Neuronal stem cell (in vitro differentiated cells): ENCODE measurements around the gene SMYD3.
A peak's percentile ranks its signal among the peaks of the same experiment; 100 is the strongest.

ENCODE experiments used
- DNase-seq: peaks from one replicate; pipeline ENCODE4 v3.0.0-alpha.2; 2013; ENCODE audit warnings: low spot score
- H2AFZ ChIP-seq: one replicate; pipeline ENCODE4 v1.6.1; 2013; ENCODE audit warnings: mild to moderate bottlenecking, low read length, inconsistent platforms
- H2AK5ac ChIP-seq: 2 replicates; pipeline ENCODE4 v1.6.1; 2013; ENCODE audit warnings: low read depth, mild to moderate bottlenecking, inconsistent platforms, low read length, moderate library complexity, mixed read lengths
- H2BK120ac ChIP-seq: 2 replicates; pipeline ENCODE4 v1.6.1; 2013; ENCODE audit warnings: low read depth, mild to moderate bottlenecking, inconsistent platforms, low read length, moderate library complexity, mixed read lengths
- H2BK12ac ChIP-seq: one replicate; pipeline ENCODE4 v1.6.1; 2013; ENCODE audit warnings: low read length, inconsistent platforms
- H2BK15ac ChIP-seq: 2 replicates; pipeline ENCODE4 v1.6.1; 2013; ENCODE audit warnings: mild to moderate bottlenecking, low read length, inconsistent platforms, mixed read lengths
- H2BK5ac ChIP-seq: one replicate; pipeline ENCODE4 v1.6.1; 2013; ENCODE audit warnings: inconsistent platforms, mild to moderate bottlenecking, low read length, moderate library complexity
- H3K14ac ChIP-seq: one replicate; pipeline ENCODE4 v1.6.1; 2013; ENCODE audit warnings: low read length, inconsistent platforms
- H3K18ac ChIP-seq: 2 replicates; pipeline ENCODE4 v1.6.1; 2013; ENCODE audit warnings: low read length, inconsistent platforms
- H3K23ac ChIP-seq: 2 replicates; pipeline ENCODE4 v1.6.1; 2013; ENCODE audit warnings: low read depth, mild to moderate bottlenecking, mixed read lengths, low read length, inconsistent platforms; ENCODE audit not compliant: poor library complexity
- H3K27ac ChIP-seq: replicated peaks from 3 replicates; pipeline ENCODE4 v1.5.1; 2013; ENCODE audit warnings: low read length, inconsistent platforms
- H3K27me3 ChIP-seq, 3 experiments: 2 replicates each; pipeline ENCODE4 v1.6.1; 2013; ENCODE audit warnings: low read length in 3 of 3, mild to moderate bottlenecking in 2 of 3, inconsistent platforms in 1 of 3, low read depth in 1 of 3, mixed read lengths in 1 of 3, moderate library complexity in 1 of 3; ENCODE audit not compliant: control insufficient read depth in 3 of 3, insufficient read depth in 3 of 3
- H3K36me3 ChIP-seq, 2 donors: replicated peaks in 1 of 2; 2 replicates each; pipeline ENCODE4 v1.6.1; 2013; ENCODE audit warnings: low read length in 2 of 2; ENCODE audit not compliant: control insufficient read depth in 2 of 2, insufficient read depth in 2 of 2
- H3K4ac ChIP-seq: 2 replicates; pipeline ENCODE4 v1.6.1; 2013; ENCODE audit warnings: inconsistent platforms, mild to moderate bottlenecking, low read length, moderate library complexity
- H3K4me1 ChIP-seq, 2 donors: 1 replicate in 1 of 2; 2 replicates in 1 of 2; pipeline ENCODE4 v1.6.1; 2013; ENCODE audit warnings: low read length in 2 of 2, low read depth in 1 of 2; ENCODE audit not compliant: control insufficient read depth in 2 of 2, insufficient read depth in 1 of 2
- H3K4me2 ChIP-seq: one replicate; pipeline ENCODE4 v1.6.1; 2013; ENCODE audit warnings: mild to moderate bottlenecking, low read length, inconsistent platforms; ENCODE audit not compliant: insufficient read depth, poor library complexity, severe bottlenecking
- H3K4me3 ChIP-seq, 2 donors: 2 replicates each; pipeline ENCODE4 v1.5.1; 2013; ENCODE audit warnings: low read length in 2 of 2, mild to moderate bottlenecking in 2 of 2, inconsistent platforms in 1 of 2, moderate library complexity in 1 of 2
- H3K79me1 ChIP-seq: one replicate; pipeline ENCODE4 v1.6.1; 2013; ENCODE audit warnings: low read depth, mild to moderate bottlenecking, inconsistent platforms, low read length, moderate library complexity
- H3K9ac ChIP-seq: one replicate; pipeline ENCODE4 v1.6.1; 2013; ENCODE audit warnings: mild to moderate bottlenecking, low read depth, low read length, inconsistent platforms; ENCODE audit not compliant: poor library complexity
- H3K9me3 ChIP-seq, 2 donors: replicated peaks in 1 of 2; 2 replicates each; pipeline versions ENCODE3 to v1.6.1; 2013; ENCODE audit warnings: low read length in 2 of 2, mild to moderate bottlenecking in 2 of 2, inconsistent platforms in 1 of 2, low read depth in 1 of 2, mixed read lengths in 1 of 2, moderate library complexity in 1 of 2; ENCODE audit not compliant: control insufficient read depth in 2 of 2, insufficient read depth in 1 of 2
- H4K8ac ChIP-seq: one replicate; pipeline ENCODE4 v1.6.1; 2013; ENCODE audit warnings: low read depth, mild to moderate bottlenecking, inconsistent platforms, low read length, moderate library complexity
- H4K91ac ChIP-seq: one replicate; pipeline ENCODE4 v1.6.1; 2013; ENCODE audit warnings: low read length, low read depth, mild to moderate bottlenecking, inconsistent platforms; ENCODE audit not compliant: poor library complexity
- WGBS, 2 donors: extraction: QIAGEN DNeasy Blood & Tissue Kit; methylation state at CpG; one replicate each; pipeline ENCODE4 v1.1.7; 2013; ENCODE audit warnings: missing lambda C conversion rate in 2 of 2, mixed read lengths in 1 of 2; ENCODE audit not compliant: insufficient read length in 2 of 2, insufficient replicate concordance in 1 of 2; ENCODE audit errors: extremely low coverage in 2 of 2; 5-methylcytosine and 5-hydroxymethylcytosine counted together

Gene SMYD3

GRCh38 chr1:246384616-246385015 lies 122.5 kb downstream of the SMYD3 start:
- Histone ChIP-seq H2BK15ac (no peak overlapping the region), H2AFZ (no peak overlapping the region), H3K36me3 (no peaks in the 10 kb centered on the region), H4K8ac (no peak overlapping the region), H3K27ac (no peak overlapping the region), H3K14ac (no peak overlapping the region), H3K79me1 (peaks cover 2% of the 10 kb centered on the region), H3K4me3 (no peak overlapping the region), H3K18ac (no peak overlapping the region), H3K23ac (no peak overlapping the region), H3K27me3 (no peaks in the 10 kb centered on the region), H3K9me3 (no peaks in the 10 kb centered on the region), H2BK120ac (no peak overlapping the region), H4K91ac (no peak overlapping the region), H3K9ac (no peak overlapping the region), H3K4me2 (no peak overlapping the region), H2BK5ac (no peak overlapping the region), H3K4me1 (no peaks in the 10 kb centered on the region), H2AK5ac (no peak overlapping the region), H3K4ac (no peak overlapping the region), H2BK12ac (no peak overlapping the region)
- no peak for DNase-seq
- WGBS, 2 donors, result no CpG with 5 or more reads among the region's 4 CpGs

- Histone ChIP-seq H3K4ac (no peak overlapping the region), H2BK12ac (no peak overlapping the region)
- no peak for DNase-seq
Observed at GRCh38 chr1:246383791-246384190, 123.3 kb downstream of the SMYD3 start.

DNA sequence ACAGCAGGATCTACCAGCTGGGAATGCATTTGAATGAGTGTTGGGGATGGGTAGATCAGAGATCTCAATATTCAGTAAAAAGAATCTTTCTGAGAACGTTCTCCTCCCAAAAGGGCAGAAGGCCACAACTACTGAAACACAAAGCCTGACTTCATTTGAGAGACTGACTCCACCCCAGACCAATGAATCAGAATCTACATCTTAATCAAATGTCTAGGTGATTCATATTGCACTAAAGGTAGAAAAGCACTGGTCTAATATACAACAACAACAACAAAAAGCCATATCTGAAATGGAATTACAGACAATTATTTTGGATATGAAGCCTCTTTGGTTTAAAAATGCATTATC lies 123.9 kb downstream of the SMYD3 start:
- no peak overlapping the region for H3K4ac ChIP-seq
- no peak overlapping the region for H2BK12ac ChIP-seq
- no peak overlapping the region for H3K4me3 ChIP-seq
- no peaks in the 10 kb centered on the region for H3K9me3 ChIP-seq
- H3K79me1 ChIP-seq, result peaks cover 2% of the 10 kb centered on the region
- H3K27ac ChIP-seq, result no peak overlapping the region
- no peaks in the 10 kb centered on the region for H3K36me3 ChIP-seq
- no peak overlapping the region for H3K9ac ChIP-seq
- H3K27me3 ChIP-seq, result no peaks in the 10 kb centered on the region
- no peak overlapping the region for H2AFZ ChIP-seq
- H2BK15ac ChIP-seq, result no peak overlapping the region
- H3K4me2 ChIP-seq, result no peak overlapping the region
- no peak overlapping the region for H3K14ac ChIP-seq
- H3K4me1 ChIP-seq, result no peaks in the 10 kb centered on the region
- no peak overlapping the region for H4K91ac ChIP-seq
- no CpG with 5 or more reads among the region's 1 CpG for WGBS, 2 donors
- H2AK5ac ChIP-seq, result peak overlapping the region; percentile 31
- no peak for DNase-seq
- H3K23ac ChIP-seq, result no peak overlapping the region
- no peak overlapping the region for H3K18ac ChIP-seq
- no peak overlapping the region for H4K8ac ChIP-seq
- H2BK120ac ChIP-seq, result no peak overlapping the region
- H2BK5ac ChIP-seq, result peak overlapping the region; percentile 68

More at GRCh38 chr1:246383791-246384190, 123.3 kb downstream of the SMYD3 start:
- Histone ChIP-seq H3K79me1 (peaks cover 2% of the 10 kb centered on the region), H3K18ac (no peak overlapping the region), H3K36me3 (no peaks in the 10 kb centered on the region), H2AK5ac (no peak overlapping the region), H3K9ac (no peak overlapping the region), H3K9me3 (no peaks in the 10 kb centered on the region), H2BK5ac (no peak overlapping the region), H2AFZ (no peak overlapping the region), H4K91ac (no peak overlapping the region), H3K4me3 (no peak overlapping the region), H3K27ac (no peak overlapping the region), H3K4me1 (no peaks in the 10 kb centered on the region), H4K8ac (no peak overlapping the region), H2BK120ac (no peak overlapping the region), H2BK15ac (no peak overlapping the region), H3K4me2 (no peak overlapping the region), H3K14ac (no peak overlapping the region), H3K27me3 (no peaks in the 10 kb centered on the region), H3K23ac (no peak overlapping the region)

DNA sequence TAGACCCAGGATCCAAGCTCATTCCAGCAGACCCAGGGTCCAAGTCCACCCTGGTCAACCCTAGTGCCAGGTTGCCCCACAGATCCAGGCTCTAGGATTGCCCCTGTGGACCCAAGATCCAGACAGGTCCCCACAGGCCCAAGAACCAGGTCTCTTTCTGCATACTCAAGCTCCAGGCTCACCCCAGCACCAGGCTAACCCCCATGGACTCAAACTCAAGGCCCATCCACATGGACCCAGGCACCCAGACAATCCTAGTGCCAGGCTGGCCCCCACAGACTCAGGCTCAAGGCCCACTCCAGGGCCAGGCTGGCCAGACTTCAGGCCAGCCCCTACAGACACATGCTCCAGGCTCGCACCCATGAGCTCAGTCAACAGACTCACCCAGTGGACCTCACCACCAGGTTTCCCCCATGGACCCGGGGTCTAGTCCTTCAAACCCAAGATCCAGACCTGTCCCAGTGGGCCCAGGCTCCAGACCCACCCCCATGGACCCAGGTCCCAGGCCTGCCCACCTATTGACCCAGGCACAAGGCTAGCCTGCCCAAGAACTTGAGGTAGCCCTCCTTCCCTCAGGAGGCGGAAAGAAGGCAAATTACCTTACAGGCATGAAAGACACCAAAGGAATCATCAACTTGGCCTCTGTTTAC lies 124.4 kb downstream of the SMYD3 start:
- no peak overlapping the region for H2BK15ac ChIP-seq
- H2AFZ ChIP-seq, result no peak overlapping the region
- no peak overlapping the region for H3K4me2 ChIP-seq
- peaks cover 2% of the 10 kb centered on the region for H3K79me1 ChIP-seq
- H3K4me3 ChIP-seq, result no peak overlapping the region
- no peak overlapping the region for H4K91ac ChIP-seq
- no peak overlapping the region for H3K4ac ChIP-seq
- H3K36me3 ChIP-seq, result no peaks in the 10 kb centered on the region
- H4K8ac ChIP-seq, result peak overlapping the region; percentile 43
- H3K27me3 ChIP-seq, result no peaks in the 10 kb centered on the region
- H2BK120ac ChIP-seq, result no peak overlapping the region
- WGBS, 2 donors, result no CpG with 5 or more reads among the region's 3 CpGs
- H3K23ac ChIP-seq, result no peak overlapping the region
- H3K9ac ChIP-seq, result no peak overlapping the region
- peak overlapping the region; percentile 31 for H2AK5ac ChIP-seq
- peaks cover 0 to 1% of the 10 kb centered on the region in 2 donors for H3K4me1 ChIP-seq
- no peak overlapping the region for H3K27ac ChIP-seq
- no peak for DNase-seq
- no peak overlapping the region for H3K18ac ChIP-seq
- peak overlapping the region; percentile 68 for H2BK5ac ChIP-seq
- no peaks in the 10 kb centered on the region for H3K9me3 ChIP-seq
- H2BK12ac ChIP-seq, result no peak overlapping the region
- H3K14ac ChIP-seq, result no peak overlapping the region
